Gastroesophageal sphincter (tissue), 3 donors: ENCODE results near the gene TFF3.

ENCODE experiments used
- EP300 ChIP-seq: sonication (generic); formaldehyde crosslinking; IDR thresholded peaks from one replicate; pipeline ENCODE4 v1.6.1; 2017; ENCODE audit warnings: antibody characterized with exemption, mild to moderate bottlenecking
- POLR2A ChIP-seq, 2 donors: fragments of 450-650 bp; IDR thresholded peaks; one replicate each; pipeline ENCODE4 v1.6.1; 2017; ENCODE audit warnings: antibody characterized with exemption in 2 of 2, mild to moderate bottlenecking in 2 of 2, moderate library complexity in 1 of 2
- POLR2AphosphoS5 ChIP-seq: sonication (generic); formaldehyde crosslinking; IDR thresholded peaks from one replicate; pipeline ENCODE4 v1.6.1; 2017; ENCODE audit warnings: antibody characterized with exemption
- TF ChIP-seq, protein P1 (sequence below), 4 experiments: fragments of 200-600 bp in 2 of 4; fragments of 450-650 bp in 2 of 4; sonication (generic) in 1 of 4; IDR thresholded peaks; one replicate each; pipeline ENCODE4 v1.5.1; 2017 to 2019; ENCODE audit warnings: antibody characterized with exemption in 4 of 4, mild to moderate bottlenecking in 2 of 4, moderate library complexity in 2 of 4

DNA sequence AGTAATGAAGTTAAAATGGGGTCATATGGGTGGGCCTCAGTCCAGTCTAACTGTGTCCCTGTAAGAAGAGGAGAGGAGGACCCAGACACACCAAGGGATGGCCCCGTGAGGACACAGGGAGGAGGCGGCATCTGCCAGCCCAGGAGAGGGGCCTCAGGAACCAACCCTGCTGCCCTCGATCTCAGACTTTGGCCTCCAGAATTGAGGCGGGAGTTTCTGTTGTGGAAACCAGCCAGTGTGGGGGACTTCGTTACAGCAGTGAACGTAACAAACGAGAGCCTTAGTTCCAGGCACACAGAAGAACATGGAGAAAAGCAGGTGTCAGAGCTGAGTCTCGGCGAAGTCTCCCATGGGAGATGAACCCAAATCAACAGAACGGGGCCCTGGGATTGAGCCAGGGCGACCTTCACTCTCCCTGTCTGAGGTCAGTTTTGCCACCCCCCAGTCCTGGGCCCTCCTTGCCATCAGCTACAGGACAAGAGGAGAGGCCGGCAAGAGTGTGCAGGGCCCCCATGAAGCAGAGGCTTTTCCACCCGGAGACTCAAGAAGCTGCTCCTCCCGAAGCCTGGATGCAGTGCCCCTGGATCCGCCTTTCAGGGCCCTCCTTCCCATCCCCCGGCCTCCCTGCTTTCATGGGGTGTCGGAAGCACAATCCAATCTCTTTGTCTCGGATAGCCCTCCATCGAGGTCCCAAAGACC is 36.6 kb downstream of the TFF3 start:
- no peak for TF ChIP-seq POLR2A (IDR thresholded peaks at IDR 0.05)
- TF ChIP-seq, protein P1, sequence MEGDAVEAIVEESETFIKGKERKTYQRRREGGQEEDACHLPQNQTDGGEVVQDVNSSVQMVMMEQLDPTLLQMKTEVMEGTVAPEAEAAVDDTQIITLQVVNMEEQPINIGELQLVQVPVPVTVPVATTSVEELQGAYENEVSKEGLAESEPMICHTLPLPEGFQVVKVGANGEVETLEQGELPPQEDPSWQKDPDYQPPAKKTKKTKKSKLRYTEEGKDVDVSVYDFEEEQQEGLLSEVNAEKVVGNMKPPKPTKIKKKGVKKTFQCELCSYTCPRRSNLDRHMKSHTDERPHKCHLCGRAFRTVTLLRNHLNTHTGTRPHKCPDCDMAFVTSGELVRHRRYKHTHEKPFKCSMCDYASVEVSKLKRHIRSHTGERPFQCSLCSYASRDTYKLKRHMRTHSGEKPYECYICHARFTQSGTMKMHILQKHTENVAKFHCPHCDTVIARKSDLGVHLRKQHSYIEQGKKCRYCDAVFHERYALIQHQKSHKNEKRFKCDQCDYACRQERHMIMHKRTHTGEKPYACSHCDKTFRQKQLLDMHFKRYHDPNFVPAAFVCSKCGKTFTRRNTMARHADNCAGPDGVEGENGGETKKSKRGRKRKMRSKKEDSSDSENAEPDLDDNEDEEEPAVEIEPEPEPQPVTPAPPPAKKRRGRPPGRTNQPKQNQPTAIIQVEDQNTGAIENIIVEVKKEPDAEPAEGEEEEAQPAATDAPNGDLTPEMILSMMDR (IDR thresholded peaks at IDR 0.05): no peak
- TF ChIP-seq POLR2AphosphoS5: no peak
- no peak for TF ChIP-seq EP300
